ENCODE data around the gene S100B. TPM values are rescaled to one million over a fixed set of nuclear protein-coding genes. Genes with fewer than 3 reads are reported as not detected.

Gene S100B
- total and polyA plus RNA-seq, 2 of the 13 experiments (the other 11 are each of a cell fraction or from before 2014, with no cell fraction given): not detected

- intact Hi-C loops (cut with micrococcal nuclease; ENCODE audit: unreplicated experiment): no loop called here
- Histone ChIP-seq H3K79me2 (ENCODE audit: insufficient read depth, low read length) (no peaks in the 10 kb centered on the region), H3K9ac (ENCODE audit: insufficient read depth, low read depth, low read length) (no peak overlapping the region), H3K9me3 (ENCODE audit: low read length) (no peaks in the 10 kb centered on the region), H3K4me3 (replicated peaks in 1 of 3; ENCODE audit: insufficient read depth in 1 of 3, low read depth in 2 of 3, low read length in 3 of 3) (no peak overlapping the region), H3K27ac (ENCODE audit: extremely low read length, insufficient read depth, low read length) (no peak overlapping the region), H3K4me1 (ENCODE audit: insufficient read depth, low read length) (no peaks in the 10 kb centered on the region), H2AFZ (ENCODE audit: low read length) (no peak overlapping the region), H3K27me3 (ENCODE audit: control insufficient read depth in 1 of 2, insufficient read depth in 2 of 2, low read length in 2 of 2) (no peaks in the 10 kb centered on the region), H3K36me3 (replicated peaks in 1 of 2; ENCODE audit: control insufficient read depth in 1 of 2, insufficient read depth in 2 of 2, low read length in 2 of 2) (peaks cover 8 to 16% of the 10 kb centered on the region in 2 experiments; a peak in 4 of 5 replicates), H4K20me1 (ENCODE audit: insufficient read depth, low read length) (no peaks in the 10 kb centered on the region), H3K4me2 (ENCODE audit: low read depth, low read length) (no peak overlapping the region)
- POLR2A ChIA-PET: no interaction called here
- no peak for TF ChIP-seq ZNF253 (CRISPR knock-in tag; IDR thresholded peaks at IDR 0.05; ENCODE audit: borderline replicate concordance)
- TF ChIP-seq ZNF841 (CRISPR knock-in tag; IDR thresholded peaks at IDR 0.05; ENCODE audit: borderline replicate concordance): no peak
- no peak for TF ChIP-seq YY1 (IDR thresholded peaks at IDR 0.05; ENCODE audit: insufficient read depth, insufficient replicate concordance, low read depth, low read length)
- no peak for TF ChIP-seq HIVEP1 (CRISPR knock-in tag; IDR thresholded peaks at IDR 0.05)
- no peak for TF ChIP-seq ZNF576 (CRISPR knock-in tag; IDR thresholded peaks at IDR 0.05)
- no peak for TF ChIP-seq FOXP4 (CRISPR knock-in tag; IDR thresholded peaks at IDR 0.05)
- TF ChIP-seq TOE1 (CRISPR knock-in tag; IDR thresholded peaks at IDR 0.05): no peak
- no peak for TF ChIP-seq IRF1 (CRISPR knock-in tag; IDR thresholded peaks at IDR 0.05; ENCODE audit: low read depth)
- no peak for TF ChIP-seq NFKB2 (CRISPR knock-in tag; IDR thresholded peaks at IDR 0.05; ENCODE audit: borderline replicate concordance)
- TF ChIP-seq TRAFD1 (CRISPR knock-in tag; IDR thresholded peaks at IDR 0.05; ENCODE audit: borderline replicate concordance): no peak
- no peak for TF ChIP-seq ZNF547 (CRISPR knock-in tag; IDR thresholded peaks at IDR 0.05)
- no peak for TF ChIP-seq GTF2F1 (IDR thresholded peaks at IDR 0.05; ENCODE audit: low read length)
- no peak for TF ChIP-seq WIZ (CRISPR knock-in tag; IDR thresholded peaks at IDR 0.05)
- TF ChIP-seq ZNF883 (CRISPR knock-in tag; IDR thresholded peaks at IDR 0.05; ENCODE audit: not compliant biosample characterization): no peak
- TF ChIP-seq ZNF639 (CRISPR knock-in tag; conservative IDR thresholded peaks at IDR 0.05): no peak
- TF ChIP-seq ZFP36L2 (CRISPR knock-in tag; IDR thresholded peaks at IDR 0.05): no peak
- no peak for TF ChIP-seq SP140L (CRISPR knock-in tag; IDR thresholded peaks at IDR 0.05; ENCODE audit: borderline replicate concordance)
- BruUV-seq (replicated peaks): no TSS peak
- DNase-seq (ENCODE audit: low spot score) (no peak), FAIRE-seq (no peak), ATAC-seq (no peak)
- in situ Hi-C loops (cut with HindIII; ENCODE audit: extremely low pct_ligation_motif_present, low pct_unique_long_range_greater_than_20kb): no loop called here
- CTCF ChIA-PET (ENCODE audit: low intra/inter-chr PET ratio, low total read pairs): no interaction called here
Measured at GRCh38 chr21:46570631-46571030, 34.3 kb downstream of the S100B start.

All from HepG2 (cell line).